Upper lobe of right lung (tissue), 1 donor: ENCODE data around the gene GALNT17. TPM values are rescaled to one million over a fixed set of nuclear protein-coding genes. Genes with fewer than 3 reads are reported as not detected.
"Not testable (repeated sequence)": the region's sequence is repeated elsewhere in the genome, so short reads cannot be mapped to it uniquely, and the experiment has no call there.

ENCODE experiments used
- ATAC-seq: fragments of 200-7000 bp; cut with Tn5 transposase; one replicate; pipeline ENCODE4 v1.9.1; 2020; ENCODE audit warnings: mild to moderate bottlenecking, moderate library complexity
- DNase-seq: peaks from one replicate; pipeline ENCODE4 v3.0.0-alpha.2; 2020
- H3K27ac ChIP-seq: fragments of 200-600 bp; one replicate; pipeline ENCODE4 v1.8.0; 2022
- H3K27me3 ChIP-seq: fragments of 200-600 bp; one replicate; pipeline ENCODE4 v1.8.0; 2022; ENCODE audit warnings: mild to moderate bottlenecking
- H3K36me3 ChIP-seq: fragments of 200-600 bp; one replicate; pipeline ENCODE4 v1.8.0; 2022
- H3K4me1 ChIP-seq: fragments of 200-600 bp; one replicate; pipeline ENCODE4 v1.8.0; 2022
- H3K4me3 ChIP-seq: fragments of 200-600 bp; one replicate; pipeline ENCODE4 v1.8.0; 2022; ENCODE audit warnings: mild to moderate bottlenecking
- H3K9me3 ChIP-seq: fragments of 200-600 bp; one replicate; pipeline ENCODE4 v1.8.0; 2022
- intact Hi-C: fragments of 100-400 bp; cut with DNase I; formaldehyde crosslinking; loops from one replicate; pipeline ENCODE4 v1.11.0; 2022
- total RNA-seq: library from RNA; stranded (reverse); fragmentation: NEBNext Ultra II Directional; extraction: Animal tissue kit (Norgen Biotek cat#: 25700); gene quantifications from one replicate; pipeline ENCODE4 v1.2.1, GENCODE V29; 2021
- TF ChIP-seq, protein P1 (sequence below): fragments of 200-600 bp; IDR thresholded peaks from one replicate; pipeline ENCODE4 v1.8.0; 2022; ENCODE audit warnings: antibody characterized with exemption
- donor health status: DM: no; HTN: yes; CAD: no; lungs with severe emphysema.

The GALNT17 gene
- total RNA-seq, 1 donor from 2014 or later: 7.1 TPM

DNA sequence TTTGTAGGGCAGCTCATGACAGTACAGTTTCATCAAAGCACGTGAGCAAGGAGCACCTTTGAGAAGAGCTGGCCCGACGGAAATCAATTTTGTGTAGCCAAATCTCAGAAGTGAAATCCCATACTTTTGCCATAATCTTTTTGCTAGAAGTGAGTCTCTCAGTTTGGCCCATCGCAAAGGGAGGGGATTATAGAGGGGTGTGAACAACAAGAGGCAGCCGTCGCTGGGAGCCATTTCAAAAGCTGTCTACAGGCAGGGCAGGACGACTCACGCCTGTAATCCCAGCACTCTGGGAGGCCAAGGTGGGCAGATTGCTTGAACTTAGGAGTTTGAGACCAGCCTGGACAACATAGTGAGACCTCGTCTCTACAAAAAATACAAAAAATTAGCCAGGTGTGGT, 599.8 kb downstream of the GALNT17 start:
- Histone ChIP-seq H3K4me1 (no peaks in the 10 kb centered on the region), H3K27ac (no peak overlapping the region), H3K9me3 (no peaks in the 10 kb centered on the region), H3K27me3 (no peaks in the 10 kb centered on the region), H3K4me3 (no peak overlapping the region), H3K36me3 (no peaks in the 10 kb centered on the region)
- TF ChIP-seq, protein P1, sequence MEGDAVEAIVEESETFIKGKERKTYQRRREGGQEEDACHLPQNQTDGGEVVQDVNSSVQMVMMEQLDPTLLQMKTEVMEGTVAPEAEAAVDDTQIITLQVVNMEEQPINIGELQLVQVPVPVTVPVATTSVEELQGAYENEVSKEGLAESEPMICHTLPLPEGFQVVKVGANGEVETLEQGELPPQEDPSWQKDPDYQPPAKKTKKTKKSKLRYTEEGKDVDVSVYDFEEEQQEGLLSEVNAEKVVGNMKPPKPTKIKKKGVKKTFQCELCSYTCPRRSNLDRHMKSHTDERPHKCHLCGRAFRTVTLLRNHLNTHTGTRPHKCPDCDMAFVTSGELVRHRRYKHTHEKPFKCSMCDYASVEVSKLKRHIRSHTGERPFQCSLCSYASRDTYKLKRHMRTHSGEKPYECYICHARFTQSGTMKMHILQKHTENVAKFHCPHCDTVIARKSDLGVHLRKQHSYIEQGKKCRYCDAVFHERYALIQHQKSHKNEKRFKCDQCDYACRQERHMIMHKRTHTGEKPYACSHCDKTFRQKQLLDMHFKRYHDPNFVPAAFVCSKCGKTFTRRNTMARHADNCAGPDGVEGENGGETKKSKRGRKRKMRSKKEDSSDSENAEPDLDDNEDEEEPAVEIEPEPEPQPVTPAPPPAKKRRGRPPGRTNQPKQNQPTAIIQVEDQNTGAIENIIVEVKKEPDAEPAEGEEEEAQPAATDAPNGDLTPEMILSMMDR: no peak
- no peak for ATAC-seq
- intact Hi-C loops: no loop called here
- no peak for DNase-seq

DNA sequence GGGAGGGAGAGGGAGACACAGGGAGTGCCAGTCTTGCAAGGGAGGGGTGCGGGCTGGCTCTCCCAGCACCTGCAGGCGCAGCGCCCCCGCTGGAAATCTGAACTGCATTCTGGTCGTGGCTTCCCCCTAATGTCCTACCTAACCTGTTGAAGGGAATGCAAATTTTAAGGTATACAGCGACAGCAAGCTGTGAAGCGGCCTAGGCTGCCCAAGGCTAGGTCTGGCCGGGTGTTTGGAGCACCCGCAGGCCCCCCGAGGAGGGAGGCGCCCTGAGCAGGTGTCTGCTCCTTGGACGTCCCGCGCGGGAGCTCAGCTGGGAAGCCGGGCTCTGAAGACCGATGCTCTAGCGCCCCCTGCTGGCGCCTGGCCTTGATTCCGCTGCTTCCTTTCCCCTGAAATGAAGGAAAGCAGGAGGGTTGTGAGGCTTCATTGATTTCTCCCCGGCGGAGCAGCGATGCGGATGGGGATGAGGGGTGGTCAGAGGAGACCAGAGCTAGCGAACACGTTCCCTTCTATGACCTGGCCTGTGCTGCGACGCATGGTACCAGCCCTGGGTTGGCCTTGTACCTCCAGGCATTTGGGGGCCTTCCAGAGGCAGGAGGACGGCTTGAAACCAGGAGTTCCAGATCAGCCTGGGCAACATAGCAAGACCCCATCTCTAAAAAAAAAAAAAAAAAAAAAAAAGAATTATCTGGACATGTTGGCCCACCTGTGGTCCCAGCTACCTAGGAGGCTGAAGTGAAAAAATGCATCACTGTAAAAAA, 601.3 kb downstream of the GALNT17 start:
- DNase-seq (peak; percentile 91), ATAC-seq (peak; percentile 90)
- Histone ChIP-seq H3K27ac (no peak overlapping the region), H3K4me3 (no peak overlapping the region), H3K36me3 (no peaks in the 10 kb centered on the region), H3K27me3 (no peaks in the 10 kb centered on the region), H3K4me1 (no peaks in the 10 kb centered on the region), H3K9me3 (no peaks in the 10 kb centered on the region)
- intact Hi-C loops: no loop called here
- TF ChIP-seq, protein P1: peak; percentile 89

DNA sequence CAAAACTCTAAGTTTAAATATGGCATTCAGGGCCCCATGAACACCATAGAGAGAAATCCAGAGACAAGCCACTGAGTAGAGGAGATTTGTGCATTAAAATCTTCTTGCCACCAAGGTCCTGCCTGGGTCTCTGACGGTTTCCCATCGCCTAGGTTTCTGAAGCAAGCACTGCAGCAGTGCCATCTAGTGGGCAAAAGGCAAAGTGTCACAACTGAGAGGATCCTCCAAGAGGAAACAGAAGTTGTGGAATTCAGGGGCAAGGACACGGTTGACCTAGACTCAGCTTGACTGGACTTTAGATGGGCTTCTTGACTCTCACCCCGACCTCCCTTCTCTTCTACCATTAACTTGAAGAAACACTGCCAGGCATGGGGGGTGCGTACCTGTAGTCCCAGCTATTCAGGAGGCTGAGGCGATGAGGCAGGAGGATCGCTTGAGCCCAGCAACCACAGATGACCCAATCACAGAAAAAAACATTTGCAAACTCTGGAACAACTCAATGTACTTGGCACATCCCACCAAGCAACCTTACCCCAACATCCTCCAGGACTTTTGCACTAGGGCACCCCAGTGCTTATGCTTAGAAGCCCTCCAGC, 604.1 kb downstream of the GALNT17 start:
- Histone ChIP-seq H3K4me1 (no peaks in the 10 kb centered on the region), H3K4me3 (no peak overlapping the region), H3K27ac (no peak overlapping the region), H3K9me3 (no peaks in the 10 kb centered on the region), H3K36me3 (no peaks in the 10 kb centered on the region), H3K27me3 (no peaks in the 10 kb centered on the region)
- TF ChIP-seq, protein P1: peak; percentile 83
- intact Hi-C loops: no loop called here
- DNase-seq (no peak), ATAC-seq (peak; percentile 84)

DNA sequence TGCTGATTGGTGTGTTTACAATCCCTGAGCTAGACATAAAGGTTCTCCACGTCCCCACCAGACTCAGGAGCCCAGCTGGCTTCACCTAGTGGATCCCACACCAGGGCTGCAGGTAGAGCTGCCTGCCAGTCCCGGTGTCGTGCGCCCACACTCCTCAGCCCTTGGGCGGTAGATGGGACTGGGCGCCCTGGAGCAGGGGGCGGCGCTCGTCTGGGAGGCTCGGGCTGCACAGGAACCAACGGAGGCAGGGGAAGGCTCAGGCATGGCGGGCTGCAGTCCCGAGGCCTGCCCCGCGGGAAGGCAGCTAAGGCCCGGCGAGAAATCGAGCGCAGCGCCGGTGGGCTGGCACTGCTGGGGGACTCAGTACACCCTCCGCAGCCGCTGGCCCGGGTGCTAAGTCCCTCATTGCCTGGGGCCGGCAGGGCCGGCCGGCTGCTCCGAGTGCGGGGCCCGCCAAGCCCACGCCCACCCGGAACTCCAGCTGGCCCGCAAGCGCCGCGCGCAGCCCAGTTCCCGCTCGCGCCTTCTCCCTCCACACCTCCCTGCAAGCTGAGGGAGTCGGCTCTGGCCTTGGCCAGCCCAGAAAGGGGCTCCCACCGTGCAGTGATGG, 606.1 kb downstream of the GALNT17 start:
- DNase-seq, H3K36me3 ChIP-seq, H3K27ac ChIP-seq, H3K9me3 ChIP-seq, intact Hi-C loops, ATAC-seq, H3K4me3 ChIP-seq, H3K4me1 ChIP-seq, H3K27me3 ChIP-seq: not testable (repeated sequence)

DNA sequence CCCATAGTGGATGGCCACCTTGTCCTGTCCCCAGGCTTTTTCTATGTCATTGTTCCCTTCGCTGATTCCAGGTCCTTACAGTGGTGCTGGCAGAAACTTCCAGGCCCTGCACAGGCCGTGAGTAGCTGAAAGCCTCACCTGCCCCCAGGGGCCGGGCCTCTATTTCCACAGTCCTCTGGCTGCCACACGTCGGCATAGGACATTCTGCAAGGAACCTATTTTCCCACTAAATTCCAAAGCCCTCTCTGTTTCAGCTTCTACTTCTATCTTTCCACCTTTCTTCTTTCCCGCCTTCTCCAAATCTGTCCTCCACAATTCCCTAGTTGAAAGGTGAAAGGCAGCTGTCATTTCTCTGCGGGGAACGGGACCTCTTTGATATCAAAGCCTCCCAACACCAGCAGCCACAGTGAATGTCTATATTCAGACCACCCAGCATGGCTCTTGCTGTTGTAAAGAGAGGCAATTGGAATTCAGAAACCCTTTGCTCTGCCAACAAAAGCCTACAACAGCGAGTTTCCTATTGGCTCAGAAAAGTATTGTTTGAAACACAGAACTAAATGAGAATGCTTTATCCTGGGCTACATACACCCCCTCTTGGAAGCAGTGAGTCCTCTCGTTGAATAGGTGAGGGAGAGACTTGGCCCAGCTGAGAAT, 607.7 kb downstream of the GALNT17 start:
- TF ChIP-seq, protein P1: no peak
- H3K4me3 ChIP-seq: no peak overlapping the region
- H3K27ac ChIP-seq: no peak overlapping the region
- no peaks in the 10 kb centered on the region for H3K9me3 ChIP-seq
- DNase-seq (no peak), ATAC-seq (no peak)
- no peaks in the 10 kb centered on the region for H3K27me3 ChIP-seq
- H3K4me1 ChIP-seq: no peaks in the 10 kb centered on the region
- no peaks in the 10 kb centered on the region for H3K36me3 ChIP-seq
- intact Hi-C loops: no loop called here

DNA sequence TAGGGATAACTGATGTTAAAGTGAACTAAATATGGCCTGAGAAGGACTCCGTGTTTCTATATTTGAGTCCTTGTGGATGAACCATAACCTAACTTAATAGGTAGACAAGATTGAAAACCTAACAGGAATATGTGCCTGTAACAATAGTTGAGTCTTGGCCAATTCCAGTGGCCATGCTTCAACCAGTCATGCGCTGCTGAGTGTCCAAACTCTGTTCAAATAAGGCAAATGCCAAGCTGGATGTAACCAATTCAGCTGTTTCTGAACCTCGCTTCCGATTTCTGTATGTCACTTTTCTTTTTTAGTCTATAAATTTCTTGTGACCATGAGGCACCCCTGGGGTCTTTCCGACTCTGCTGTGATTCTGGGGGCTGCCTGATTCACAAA, 608.2 kb downstream of the GALNT17 start:
- DNase-seq (no peak), ATAC-seq (no peak)
- H3K9me3 ChIP-seq: no peaks in the 10 kb centered on the region
- H3K27ac ChIP-seq: no peak overlapping the region
- no peaks in the 10 kb centered on the region for H3K4me1 ChIP-seq
- TF ChIP-seq, protein P1: no peak
- no peaks in the 10 kb centered on the region for H3K27me3 ChIP-seq
- intact Hi-C loops: no loop called here
- no peak overlapping the region for H3K4me3 ChIP-seq
- H3K36me3 ChIP-seq: no peaks in the 10 kb centered on the region
